Activated CD8-positive, alpha-beta memory T cell treated with anti-CD3 and anti-CD28 coated beads, Interleukin-2, amount 50 U/mL, for 24 hours (primary cell): ENCODE results near the gene TAMM41.
"Not testable (repeated sequence)": the region's sequence is repeated elsewhere in the genome, so short reads cannot be mapped to it uniquely, and the experiment has no call there.

ENCODE experiments used
- DNase-seq: peaks from one replicate; pipeline ENCODE4 v3.0.0-alpha.2; 2020; ENCODE audit errors: extremely low read depth

The TAMM41 gene

DNA sequence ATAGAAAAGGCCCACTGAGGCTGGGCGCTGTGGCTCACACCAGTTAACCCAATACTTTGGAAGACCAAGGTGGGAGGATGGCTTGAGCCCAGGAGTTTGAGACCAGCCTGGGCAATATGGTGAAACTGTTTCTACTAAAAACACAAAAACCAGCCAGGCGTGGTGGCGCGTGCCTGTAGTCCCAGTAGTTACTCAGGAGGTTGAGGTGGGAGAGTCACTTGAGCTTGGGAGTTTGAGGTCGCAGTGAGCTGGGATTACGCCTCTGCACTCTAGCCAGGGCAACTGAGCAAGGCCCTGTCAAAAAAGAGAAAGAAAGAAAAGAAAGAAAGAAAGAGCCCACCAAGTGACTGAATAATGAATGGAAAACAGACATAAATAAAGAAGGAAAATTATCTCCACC, 32.0 kb downstream of the TAMM41 start:
- DNase-seq, result no peak

- DNase-seq, result no peak
Measured at GRCh38 chr3:11810276-11810675, 36.4 kb downstream of the TAMM41 start.

DNA sequence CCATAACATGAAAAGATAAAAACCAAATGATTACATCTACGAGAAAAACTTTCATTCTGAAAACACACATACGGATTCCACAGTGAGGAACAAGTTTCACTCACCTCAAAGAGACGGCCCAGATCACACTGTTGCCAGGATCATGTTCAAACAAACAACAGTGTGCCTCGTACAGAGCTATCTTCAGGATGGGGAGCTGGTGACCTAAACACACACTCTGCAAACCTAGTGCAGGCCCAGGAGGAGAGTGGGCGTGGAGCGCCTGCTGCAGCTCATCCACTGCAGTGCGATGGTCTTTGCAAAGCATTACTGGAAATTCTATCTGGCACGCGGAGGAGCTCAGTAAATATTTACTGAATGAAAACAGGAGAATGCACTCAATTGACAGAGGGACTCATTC, 38.5 kb downstream of the TAMM41 start:
- DNase-seq, result no peak

- no peak for DNase-seq
Measured at GRCh38 chr3:11807686-11808085, 39.0 kb downstream of the TAMM41 start.

DNA sequence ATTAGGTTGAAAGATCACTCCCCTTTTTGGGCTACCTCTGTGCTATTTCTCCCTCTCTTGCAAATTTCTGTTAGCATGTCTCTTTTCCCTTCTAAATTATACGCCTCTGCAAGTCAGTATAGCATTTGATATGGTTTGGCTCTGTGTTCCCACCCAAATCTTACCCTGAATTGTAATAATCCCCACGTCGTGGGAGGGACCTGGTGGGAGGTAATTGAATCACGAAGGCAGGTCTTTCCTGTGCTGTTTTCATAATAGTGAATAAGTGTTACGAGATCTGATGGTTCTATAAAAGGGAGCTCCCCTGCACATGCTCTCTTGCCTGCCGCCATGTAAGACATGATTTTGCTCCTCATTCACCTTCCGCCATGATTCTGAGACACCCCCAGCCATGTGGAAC, 41.0 kb downstream of the TAMM41 start:
- no peak for DNase-seq

- DNase-seq, result no peak
Measured at GRCh38 chr3:11803977-11804892, 42.5 kb downstream of the TAMM41 start.

- DNase-seq, result no peak
Measured at GRCh38 chr3:11799791-11800190, 46.9 kb downstream of the TAMM41 start.

DNA sequence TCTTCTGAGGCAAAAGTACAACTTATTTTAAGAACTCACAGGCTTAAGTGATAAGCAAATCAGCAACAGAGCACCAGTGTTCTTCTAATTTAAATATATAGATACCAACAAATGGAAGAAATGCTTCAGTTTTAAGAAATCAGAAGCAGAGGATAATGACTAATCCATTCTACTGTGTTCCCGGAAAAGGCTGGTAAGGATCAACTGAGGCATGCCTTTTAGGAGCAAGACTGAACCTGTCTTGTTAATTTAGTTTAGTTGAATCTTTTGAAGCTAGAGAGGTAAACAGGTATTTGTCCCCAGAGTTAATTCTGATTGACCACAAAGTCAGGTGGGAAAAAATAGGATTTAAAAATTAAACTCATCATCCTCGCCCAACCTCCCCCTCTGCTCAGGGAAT, 51.8 kb downstream of the TAMM41 start:
- no peak for DNase-seq

GRCh38 chr3:11791339-11792200, 55.1 kb downstream of the TAMM41 start:
- no peak for DNase-seq

DNA sequence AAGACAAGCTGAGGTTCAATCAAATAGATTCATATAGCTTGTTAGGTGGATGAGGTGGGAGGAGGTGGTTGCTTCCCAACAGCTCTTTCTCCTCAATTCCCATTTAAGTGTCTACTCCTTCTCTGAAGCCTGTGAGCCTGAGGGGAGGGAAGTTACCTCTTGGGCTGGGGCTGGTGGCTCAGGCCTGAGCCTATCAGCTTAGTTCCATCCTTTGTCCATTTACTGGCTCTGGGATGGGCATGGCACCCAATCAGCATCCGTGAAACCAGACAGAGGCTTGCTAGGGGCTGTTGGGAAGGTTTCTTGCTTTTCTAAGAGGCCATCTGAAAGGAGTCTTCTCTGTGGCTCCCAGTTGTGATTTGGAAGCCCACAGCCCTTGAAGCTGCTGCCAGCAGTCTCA, 57.3 kb downstream of the TAMM41 start:
- DNase-seq, result no peak

- no peak for DNase-seq
Measured at GRCh38 chr3:11784971-11785377, 61.7 kb downstream of the TAMM41 start.

GRCh38 chr3:11780341-11780740, 66.3 kb downstream of the TAMM41 start:
- no peak for DNase-seq

DNA sequence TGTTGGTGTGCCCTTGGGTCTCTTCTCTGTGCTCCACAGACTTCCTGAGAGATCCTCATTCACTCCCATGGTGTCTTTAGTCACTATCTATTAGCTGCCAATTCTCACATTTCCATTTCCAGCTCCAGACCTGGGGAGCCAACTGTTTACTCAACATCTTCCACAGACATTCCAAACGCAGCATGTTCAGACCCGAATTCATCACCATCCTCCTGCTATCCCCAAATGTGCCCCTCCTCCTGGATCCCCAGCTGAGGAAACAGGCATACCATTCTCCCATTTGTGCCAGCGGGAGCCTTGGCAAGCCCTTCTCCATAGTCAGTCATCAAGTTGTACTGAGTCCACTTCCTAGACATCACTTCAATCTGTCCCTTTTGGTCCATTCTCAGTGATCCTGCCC, 67.1 kb downstream of the TAMM41 start:
- no peak for DNase-seq

GRCh38 chr3:11778248-11778647, 68.4 kb downstream of the TAMM41 start:
- DNase-seq, result no peak

DNA sequence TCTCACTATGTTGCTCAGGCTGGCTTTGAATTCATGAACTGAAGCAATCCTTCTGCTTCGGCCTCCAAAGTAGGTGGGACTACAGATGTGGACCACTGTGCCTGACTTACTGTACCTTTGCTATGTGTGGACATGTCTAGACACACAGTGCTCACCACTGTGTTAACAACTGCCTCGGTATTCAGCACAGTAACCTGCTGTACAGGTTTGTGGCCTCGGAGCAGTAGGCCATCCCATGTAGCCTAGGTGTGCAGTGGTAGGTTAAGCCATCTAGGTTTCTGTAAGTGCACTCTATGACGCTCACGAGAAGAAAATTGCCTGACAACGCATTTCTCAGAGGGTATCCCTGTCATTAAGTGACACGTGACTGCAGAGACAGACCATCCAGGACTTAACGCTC, 70.3 kb downstream of the TAMM41 start:
- no peak for DNase-seq

GRCh38 chr3:11775493-11775892, 71.2 kb downstream of the TAMM41 start:
- DNase-seq, result no peak

DNA sequence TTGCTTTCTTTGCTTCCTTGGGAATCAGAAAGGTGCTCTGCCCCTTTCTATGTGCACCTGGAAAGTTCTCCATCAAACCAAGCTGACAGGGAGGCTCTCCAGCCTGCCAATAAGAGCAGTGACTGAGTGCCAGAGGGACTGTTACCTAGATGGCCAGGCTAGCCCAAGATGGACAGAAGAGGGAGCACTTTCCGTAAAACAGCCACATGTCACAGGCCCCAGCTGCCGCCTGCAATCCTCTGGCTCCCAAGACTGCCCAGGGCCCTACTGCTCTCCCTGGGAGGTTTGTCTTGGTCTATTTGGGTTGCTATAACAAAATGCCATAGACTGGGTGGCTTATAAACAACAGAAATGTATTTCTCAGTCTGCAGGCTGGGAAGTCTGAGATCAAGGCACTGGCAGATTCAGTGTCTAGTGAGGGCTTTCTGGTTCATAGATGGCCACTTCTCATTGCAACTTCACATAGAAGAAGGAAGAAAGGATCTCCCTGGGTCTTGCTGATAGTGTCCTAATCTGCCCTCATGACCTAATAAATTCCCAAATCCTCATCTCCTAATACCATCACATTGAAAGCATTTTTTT, 72.3 kb downstream of the TAMM41 start:
- no peak for DNase-seq

GRCh38 chr3:11771931-11772330, 74.8 kb downstream of the TAMM41 start:
- DNase-seq, result not testable (repeated sequence)

GRCh38 chr3:11770477-11771391, 76.0 kb downstream of the TAMM41 start:
- peak; percentile 46 for DNase-seq

GRCh38 chr3:11769704-11770476, 76.8 kb downstream of the TAMM41 start:
- DNase-seq, result no peak

DNA sequence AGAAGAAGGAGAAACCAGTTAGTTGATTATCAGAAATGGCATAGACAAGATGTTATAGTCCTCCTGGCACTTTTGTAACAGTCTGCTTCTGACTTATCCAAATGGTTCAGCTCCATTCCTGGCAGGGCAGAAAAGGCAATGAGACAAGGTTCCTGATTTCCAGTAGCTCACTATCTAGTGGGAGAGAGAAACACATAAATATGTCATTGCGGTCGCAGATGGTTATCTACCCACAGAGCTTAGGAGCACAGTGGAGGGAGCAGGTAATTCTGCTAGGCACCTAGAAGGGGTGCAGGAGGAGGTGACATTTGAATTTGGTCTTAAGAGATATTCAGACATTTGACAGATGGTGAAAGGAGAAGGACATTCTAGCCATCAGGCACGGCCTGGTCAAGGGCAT, 78.1 kb downstream of the TAMM41 start:
- DNase-seq, result no peak
